CD4-positive, CD25-positive, alpha-beta regulatory T cell (primary cell): Measurements from ENCODE around the gene IGFN1. TPM values are rescaled to one million over a fixed set of nuclear protein-coding genes. Genes with fewer than 3 reads are reported as not detected.
"Not testable (repeated sequence)": the region's sequence is repeated elsewhere in the genome, so short reads cannot be mapped to it uniquely, and the experiment has no call there.

Experiments used
- ATAC-seq, 2 donors: fragments of 150-1000 bp; cut with Tn5 transposase; one replicate each; pipeline ENCODE4 v1.10.0; 2021; ENCODE audit warnings: low read depth in 2 of 2, moderate number of reproducible peaks in 2 of 2, moderate library complexity in 1 of 2
- DNase-seq, 3 donors: peaks; one replicate each; pipeline versions ENCODE4 v3.0.0 to v3.0.0-alpha.2; 2012 to 2022; ENCODE audit warnings: mixed read lengths in 1 of 3
- H3K27ac ChIP-seq: one replicate; pipeline ENCODE4 v1.7.0; 2013; ENCODE audit warnings: mild to moderate bottlenecking, low read length; ENCODE audit not compliant: insufficient read depth, poor library complexity, severe bottlenecking
- H3K27me3 ChIP-seq: one replicate; pipeline ENCODE4 v1.7.0; 2013; ENCODE audit warnings: low read length; ENCODE audit not compliant: control insufficient read depth, insufficient read depth
- H3K36me3 ChIP-seq: one replicate; pipeline ENCODE4 v1.7.0; 2013; ENCODE audit warnings: mild to moderate bottlenecking, low read length, moderate library complexity; ENCODE audit not compliant: control insufficient read depth, insufficient read depth
- H3K4me1 ChIP-seq: 2 replicates; pipeline ENCODE4 v1.7.0; 2013; ENCODE audit warnings: mild to moderate bottlenecking, low read length; ENCODE audit not compliant: insufficient read depth, control insufficient read depth, poor library complexity, severe bottlenecking
- H3K4me3 ChIP-seq: one replicate; pipeline ENCODE4 v1.7.0; 2013; ENCODE audit warnings: low read depth, mild to moderate bottlenecking, low read length, moderate library complexity
- H3K9me3 ChIP-seq, 2 experiments: 1 replicate in 1 of 2; 2 replicates in 1 of 2; pipeline ENCODE4 v1.7.0; 2013; ENCODE audit warnings: low read length in 2 of 2, mild to moderate bottlenecking in 1 of 2, moderate library complexity in 1 of 2; ENCODE audit not compliant: control insufficient read depth in 2 of 2
- H3K27ac Mint-ChIP-seq, 3 donors: one replicate each; pipeline ENCODE4 v1.8.0; 2020 to 2022; ENCODE audit warnings: mild to moderate bottlenecking in 3 of 3, mixed read lengths in 3 of 3, moderate library complexity in 2 of 3
- H3K27me3 Mint-ChIP-seq: one replicate; pipeline ENCODE4 v1.8.0; 2022; ENCODE audit warnings: mild to moderate bottlenecking, mixed read lengths
- H3K36me3 Mint-ChIP-seq: one replicate; pipeline ENCODE4 v1.8.0; 2020; ENCODE audit warnings: mixed read lengths
- H3K4me1 Mint-ChIP-seq, 4 donors: one replicate each; pipeline ENCODE4 v1.8.0; 2020 to 2022; ENCODE audit warnings: mixed read lengths in 4 of 4, mild to moderate bottlenecking in 1 of 4
- H3K4me3 Mint-ChIP-seq, 4 donors: one replicate each; pipeline ENCODE4 v1.8.0; 2020 to 2022; ENCODE audit warnings: mild to moderate bottlenecking in 4 of 4, mixed read lengths in 4 of 4, moderate library complexity in 3 of 4
- H3K9me3 Mint-ChIP-seq, 7 donors: one replicate each; pipeline ENCODE4 v1.8.0; 2020 to 2022; ENCODE audit warnings: mixed read lengths in 7 of 7, mild to moderate bottlenecking in 3 of 7, moderate library complexity in 2 of 7
- polyA plus RNA-seq, 4 donors: library from polyadenylated mRNA; unstranded; fragments of 300-500 nt; fragmentation: Illumina TruSeq; gene quantifications; one replicate each; pipeline ENCODE4 v1.2.3, GENCODE V29; 2021
- total RNA-seq: library from RNA; stranded (reverse); gene quantifications from one replicate; pipeline ENCODE4 v1.2.3, GENCODE V29; 2022

Gene IGFN1
- total and polyA plus RNA-seq, 5 donors from 2014 or later: not detected

GRCh38 chr1:201155354-201155753 lies 35.3 kb upstream of the IGFN1 start:
- H3K27me3 Mint-ChIP-seq: peaks cover 23% of the 10 kb centered on the region
- Histone ChIP-seq H3K4me3 (no peak overlapping the region), H3K36me3 (no peaks in the 10 kb centered on the region), H3K27me3 (peaks cover 11% of the 10 kb centered on the region), H3K27ac (no peak overlapping the region), H3K9me3 (no peaks in the 10 kb centered on the region), H3K4me1 (peaks cover 16% of the 10 kb centered on the region)
- peak overlapping the region in 2 of 4 donors; percentile 19 to 86 for H3K4me3 Mint-ChIP-seq
- ATAC-seq: no peak
- DNase-seq: no peak
- no peak overlapping the region for H3K27ac Mint-ChIP-seq
- H3K4me1 Mint-ChIP-seq: peaks cover 4 to 27% (median 15%) of the 10 kb centered on the region in 4 donors
- peaks cover 12% of the 10 kb centered on the region for H3K36me3 Mint-ChIP-seq
- H3K9me3 Mint-ChIP-seq: peaks cover 0 to 2% (median 0%) of the 10 kb centered on the region in 7 donors

GRCh38 chr1:201156346-201156745 lies 34.3 kb upstream of the IGFN1 start:
- H3K27me3 Mint-ChIP-seq: peaks cover 26% of the 10 kb centered on the region
- H3K36me3 ChIP-seq: no peaks in the 10 kb centered on the region
- H3K27ac Mint-ChIP-seq: peak overlapping the region in 2 of 3 donors; percentile 23 to 28
- peaks cover 4 to 27% (median 13%) of the 10 kb centered on the region in 4 donors for H3K4me1 Mint-ChIP-seq
- H3K9me3 ChIP-seq: no peaks in the 10 kb centered on the region
- H3K4me1 ChIP-seq: peaks cover 16% of the 10 kb centered on the region
- H3K27me3 ChIP-seq: peaks cover 13% of the 10 kb centered on the region
- peaks cover 0 to 2% (median 0%) of the 10 kb centered on the region in 7 donors for H3K9me3 Mint-ChIP-seq
- DNase-seq (no peak), ATAC-seq (no peak)
- H3K27ac ChIP-seq: no peak overlapping the region
- H3K36me3 Mint-ChIP-seq: peaks cover 4% of the 10 kb centered on the region
- H3K4me3 ChIP-seq: no peak overlapping the region
- H3K4me3 Mint-ChIP-seq: peak overlapping the region in 1 of 4 donors; percentile 38

GRCh38 chr1:201156819-201157218 lies 33.8 kb upstream of the IGFN1 start:
- Histone ChIP-seq H3K27ac (no peak overlapping the region), H3K4me3 (no peak overlapping the region), H3K9me3 (no peaks in the 10 kb centered on the region), H3K36me3 (no peaks in the 10 kb centered on the region), H3K27me3 (peaks cover 18% of the 10 kb centered on the region), H3K4me1 (peaks cover 16% of the 10 kb centered on the region)
- H3K27ac Mint-ChIP-seq: no peak overlapping the region
- H3K4me3 Mint-ChIP-seq: peak overlapping the region in 1 of 4 donors; percentile 38
- no peak for ATAC-seq
- DNase-seq: no peak
- no peaks in the 10 kb centered on the region for H3K36me3 Mint-ChIP-seq
- H3K27me3 Mint-ChIP-seq: peaks cover 30% of the 10 kb centered on the region
- H3K9me3 Mint-ChIP-seq: peaks cover 0 to 2% (median 0%) of the 10 kb centered on the region in 7 donors
- H3K4me1 Mint-ChIP-seq: peaks cover 4 to 25% (median 12%) of the 10 kb centered on the region in 4 donors

- Mint-ChIP-seq H3K36me3 (no peaks in the 10 kb centered on the region), H3K27me3 (peaks cover 40% of the 10 kb centered on the region), H3K4me3 (no peak overlapping the region), H3K4me1 (peaks cover 4 to 15% (median 12%) of the 10 kb centered on the region in 4 donors), H3K27ac (peak overlapping the region in 1 of 3 donors; percentile 31), H3K9me3 (peaks cover 0 to 2% (median 0%) of the 10 kb centered on the region in 7 donors)
- Histone ChIP-seq H3K27me3 (peaks cover 19% of the 10 kb centered on the region), H3K36me3 (no peaks in the 10 kb centered on the region), H3K4me1 (peaks cover 16% of the 10 kb centered on the region), H3K27ac (no peak overlapping the region), H3K4me3 (no peak overlapping the region), H3K9me3 (no peaks in the 10 kb centered on the region)
- no peak for ATAC-seq
- DNase-seq: no peak
Measured at GRCh38 chr1:201157949-201158348, 32.7 kb upstream of the IGFN1 start.

GRCh38 chr1:201163036-201163435 lies 27.6 kb upstream of the IGFN1 start:
- H3K36me3 ChIP-seq, H3K4me1 ChIP-seq, H3K9me3 ChIP-seq, H3K27ac Mint-ChIP-seq, H3K4me3 ChIP-seq, H3K27ac ChIP-seq, DNase-seq, H3K4me1 Mint-ChIP-seq, H3K4me3 Mint-ChIP-seq, H3K9me3 Mint-ChIP-seq, ATAC-seq, H3K36me3 Mint-ChIP-seq: not testable (repeated sequence)
- peaks cover 16% of the 10 kb centered on the region for H3K27me3 ChIP-seq
- peaks cover 49% of the 10 kb centered on the region for H3K27me3 Mint-ChIP-seq

GRCh38 chr1:201163707-201164106 lies 26.9 kb upstream of the IGFN1 start:
- Mint-ChIP-seq H3K36me3 (no peaks in the 10 kb centered on the region), H3K27ac (no peak overlapping the region), H3K4me3 (no peak overlapping the region), H3K4me1 (no peaks in the 10 kb centered on the region), H3K27me3 (peaks cover 48% of the 10 kb centered on the region), H3K9me3 (peaks cover 0 to 2% (median 0%) of the 10 kb centered on the region in 7 donors)
- Histone ChIP-seq H3K9me3 (no peaks in the 10 kb centered on the region), H3K4me1 (no peaks in the 10 kb centered on the region), H3K36me3 (no peaks in the 10 kb centered on the region), H3K4me3 (no peak overlapping the region), H3K27ac (no peak overlapping the region), H3K27me3 (peaks cover 13% of the 10 kb centered on the region)
- ATAC-seq (no peak), DNase-seq (no peak)

GRCh38 chr1:201164645-201165044 lies 26.0 kb upstream of the IGFN1 start:
- H3K9me3 ChIP-seq: no peaks in the 10 kb centered on the region
- H3K27ac Mint-ChIP-seq: no peak overlapping the region
- H3K9me3 Mint-ChIP-seq: peaks cover 0 to 2% (median 0%) of the 10 kb centered on the region in 7 donors
- no peak overlapping the region for H3K4me3 Mint-ChIP-seq
- H3K27me3 ChIP-seq: peaks cover 13% of the 10 kb centered on the region
- ATAC-seq (no peak), DNase-seq (no peak)
- H3K27ac ChIP-seq: no peak overlapping the region
- H3K36me3 Mint-ChIP-seq: no peaks in the 10 kb centered on the region
- H3K36me3 ChIP-seq: no peaks in the 10 kb centered on the region
- H3K27me3 Mint-ChIP-seq: peaks cover 44% of the 10 kb centered on the region
- H3K4me1 ChIP-seq: no peaks in the 10 kb centered on the region
- no peaks in the 10 kb centered on the region for H3K4me1 Mint-ChIP-seq
- H3K4me3 ChIP-seq: no peak overlapping the region
